ENCODE measurements around the gene A1BG. TPM values are rescaled to one million over a fixed set of nuclear protein-coding genes. Genes with fewer than 3 reads are reported as not detected.

A1BG gene
- polyA plus RNA-seq, 1 experiment = 15.5 TPM

DNA sequence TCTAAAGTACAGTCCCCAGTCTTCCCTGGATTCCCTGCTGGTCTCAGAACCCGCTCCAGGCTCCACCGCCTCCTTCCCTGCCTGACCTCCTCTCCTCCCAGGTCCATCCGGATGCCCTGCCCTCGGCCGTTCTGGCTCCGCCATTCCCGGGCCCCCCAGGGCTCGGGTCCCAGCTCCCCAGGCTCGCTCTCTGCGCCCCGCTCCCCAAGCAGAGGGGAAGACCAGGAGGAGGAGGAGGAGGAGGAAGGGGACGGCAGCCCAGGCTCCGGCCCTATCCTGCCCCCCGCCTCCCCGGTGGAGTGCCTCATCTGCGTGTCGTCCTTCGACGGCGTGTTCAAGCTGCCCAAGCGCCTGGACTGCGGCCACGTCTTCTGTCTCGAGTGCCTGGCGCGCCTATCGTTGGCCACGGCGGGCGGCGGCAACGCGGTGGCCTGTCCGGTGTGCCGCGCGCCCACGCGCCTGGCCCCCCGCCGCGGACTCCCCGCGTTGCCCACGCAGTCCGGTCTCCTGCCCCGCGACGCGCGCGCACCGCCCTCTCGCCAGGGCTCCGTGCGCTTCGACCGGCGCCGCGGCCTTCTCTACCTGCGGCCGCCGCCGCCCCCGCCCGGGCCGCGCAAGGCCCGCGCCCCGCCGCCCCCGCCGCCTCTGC is 42.8 kb upstream of the A1BG start:
- CTCF ChIA-PET = no interaction called here
- no peak for DNase-seq (ENCODE audit: low read depth)
- H3K36me3 ChIP-seq (ENCODE audit: control insufficient read depth, insufficient read depth, low read length) = peaks cover 17% of the 10 kb centered on the region
- TF ChIP-seq, protein P1, sequence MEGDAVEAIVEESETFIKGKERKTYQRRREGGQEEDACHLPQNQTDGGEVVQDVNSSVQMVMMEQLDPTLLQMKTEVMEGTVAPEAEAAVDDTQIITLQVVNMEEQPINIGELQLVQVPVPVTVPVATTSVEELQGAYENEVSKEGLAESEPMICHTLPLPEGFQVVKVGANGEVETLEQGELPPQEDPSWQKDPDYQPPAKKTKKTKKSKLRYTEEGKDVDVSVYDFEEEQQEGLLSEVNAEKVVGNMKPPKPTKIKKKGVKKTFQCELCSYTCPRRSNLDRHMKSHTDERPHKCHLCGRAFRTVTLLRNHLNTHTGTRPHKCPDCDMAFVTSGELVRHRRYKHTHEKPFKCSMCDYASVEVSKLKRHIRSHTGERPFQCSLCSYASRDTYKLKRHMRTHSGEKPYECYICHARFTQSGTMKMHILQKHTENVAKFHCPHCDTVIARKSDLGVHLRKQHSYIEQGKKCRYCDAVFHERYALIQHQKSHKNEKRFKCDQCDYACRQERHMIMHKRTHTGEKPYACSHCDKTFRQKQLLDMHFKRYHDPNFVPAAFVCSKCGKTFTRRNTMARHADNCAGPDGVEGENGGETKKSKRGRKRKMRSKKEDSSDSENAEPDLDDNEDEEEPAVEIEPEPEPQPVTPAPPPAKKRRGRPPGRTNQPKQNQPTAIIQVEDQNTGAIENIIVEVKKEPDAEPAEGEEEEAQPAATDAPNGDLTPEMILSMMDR (IDR thresholded peaks at IDR 0.05; ENCODE audit: insufficient read depth, low read depth, low read length) = no peak
- no peak overlapping the region for H3K4me3 ChIP-seq (ENCODE audit: low read depth, low read length)
- POLR2A ChIA-PET = no interaction called here
- no peaks in the 10 kb centered on the region for H3K27me3 ChIP-seq (ENCODE audit: control insufficient read depth, insufficient read depth, low read length)

DNA sequence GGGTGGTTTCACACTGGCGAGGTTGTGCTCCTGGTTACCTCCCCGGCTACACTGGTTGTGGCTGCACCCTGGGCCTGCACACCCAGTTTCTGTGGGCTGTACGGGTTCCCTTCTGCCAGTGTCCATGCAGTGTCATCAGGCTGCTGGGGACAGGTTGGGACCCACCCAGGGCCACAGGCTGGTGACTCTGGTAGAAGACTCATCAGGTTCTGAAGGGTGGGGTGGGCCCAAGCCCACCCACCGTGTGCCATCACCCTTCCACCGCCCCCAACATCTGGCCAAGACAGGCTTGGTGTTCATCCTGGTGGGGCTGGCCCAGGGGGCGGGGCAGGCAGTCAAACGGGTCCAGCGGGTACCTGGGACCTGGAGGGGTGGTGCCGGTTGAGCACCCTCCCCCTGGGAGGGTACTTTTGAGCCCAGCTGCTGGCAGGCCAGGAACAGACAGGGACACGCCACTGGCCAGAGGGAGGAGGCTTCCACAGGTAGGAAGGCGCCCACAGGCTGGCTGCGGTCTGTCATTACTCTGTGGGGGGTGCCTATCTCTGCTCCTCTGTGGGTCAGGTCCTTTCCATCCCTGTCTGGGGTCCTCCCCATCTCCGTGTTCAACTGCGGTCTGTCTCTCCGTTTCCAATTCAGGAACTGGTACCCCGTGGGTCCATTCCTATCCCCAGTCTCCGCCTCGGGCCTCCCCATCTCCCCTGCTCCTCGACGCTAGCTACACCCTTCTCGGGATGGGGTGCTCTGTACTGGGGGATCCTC is 42.1 kb upstream of the A1BG start, which contains the start of gene RNF225:
RNF225 (plus strand) TSS at position 437 of the 759 bp plus-strand sequence. CDS start 434 bp downstream, outside the sequence.
- Histone ChIP-seq H3K27me3 (ENCODE audit: control insufficient read depth, insufficient read depth, low read length) (no peaks in the 10 kb centered on the region), H3K36me3 (ENCODE audit: control insufficient read depth, insufficient read depth, low read length) (peaks cover 19% of the 10 kb centered on the region), H3K4me3 (ENCODE audit: low read depth, low read length) (no peak within 1 kb of the TSS)
- TF ChIP-seq, protein P1 (IDR thresholded peaks at IDR 0.05; ENCODE audit: insufficient read depth, low read depth, low read length) = no peak
- DNase-seq (ENCODE audit: low read depth) = no peak
- ChIA-PET POLR2A (no interaction called here), CTCF (no interaction called here)

DNA sequence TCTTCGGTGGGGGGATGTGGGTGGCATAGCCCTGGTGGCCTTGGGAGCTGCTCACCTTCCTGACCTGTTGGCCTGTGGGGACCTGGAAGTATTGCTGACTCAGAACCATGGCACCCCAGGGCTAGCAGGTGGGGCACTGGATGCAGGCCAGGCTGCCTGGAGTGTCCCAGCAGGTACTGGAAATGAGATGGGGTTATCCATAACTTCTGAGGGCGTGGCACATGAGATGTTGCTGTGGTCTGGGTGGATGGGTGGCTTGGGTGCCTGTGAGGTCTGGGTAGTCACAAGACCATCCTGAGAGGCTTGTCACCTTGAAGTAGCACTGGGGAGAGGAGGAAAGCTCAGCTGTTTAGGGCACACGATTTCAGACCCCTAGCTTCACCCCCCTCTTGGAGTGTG is 41.5 kb upstream of the A1BG start:
- CTCF ChIA-PET = no interaction called here
- POLR2A ChIA-PET = no interaction called here
- H3K36me3 ChIP-seq (ENCODE audit: control insufficient read depth, insufficient read depth, low read length) = peaks cover 19% of the 10 kb centered on the region

DNA sequence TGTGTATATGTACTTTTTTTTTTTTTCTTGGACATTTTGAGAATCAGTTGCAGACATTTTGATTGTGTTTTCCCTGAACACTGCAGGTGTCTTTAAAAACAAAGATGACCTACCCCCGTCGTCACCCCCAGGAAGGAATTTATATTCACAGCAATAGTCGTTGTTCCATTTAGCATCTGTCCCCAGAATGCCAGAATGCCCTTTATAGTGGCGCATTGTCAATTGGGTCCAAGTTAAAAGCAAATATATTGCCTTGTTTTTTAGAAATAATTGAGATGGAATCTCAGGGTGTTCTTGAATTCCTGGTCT is 40.4 kb upstream of the A1BG start:
- no peak for DNase-seq (ENCODE audit: low read depth)
- TF ChIP-seq, protein P1 (IDR thresholded peaks at IDR 0.05; ENCODE audit: insufficient read depth, low read depth, low read length) = no peak
- CTCF ChIA-PET = no interaction called here
- H3K27me3 ChIP-seq (ENCODE audit: control insufficient read depth, insufficient read depth, low read length) = no peaks in the 10 kb centered on the region
- POLR2A ChIA-PET = no interaction called here
- H3K36me3 ChIP-seq (ENCODE audit: control insufficient read depth, insufficient read depth, low read length) = peaks cover 21% of the 10 kb centered on the region
- no peak overlapping the region for H3K4me3 ChIP-seq (ENCODE audit: low read depth, low read length)

More for the DNA sequence above, 41.5 kb upstream of the A1BG start:
- Histone ChIP-seq H3K27me3 (ENCODE audit: control insufficient read depth, insufficient read depth, low read length) (no peaks in the 10 kb centered on the region), H3K4me3 (ENCODE audit: low read depth, low read length) (no peak overlapping the region)
- DNase-seq (ENCODE audit: low read depth) = no peak
- TF ChIP-seq, protein P1 (IDR thresholded peaks at IDR 0.05; ENCODE audit: insufficient read depth, low read depth, low read length) = no peak

DNA sequence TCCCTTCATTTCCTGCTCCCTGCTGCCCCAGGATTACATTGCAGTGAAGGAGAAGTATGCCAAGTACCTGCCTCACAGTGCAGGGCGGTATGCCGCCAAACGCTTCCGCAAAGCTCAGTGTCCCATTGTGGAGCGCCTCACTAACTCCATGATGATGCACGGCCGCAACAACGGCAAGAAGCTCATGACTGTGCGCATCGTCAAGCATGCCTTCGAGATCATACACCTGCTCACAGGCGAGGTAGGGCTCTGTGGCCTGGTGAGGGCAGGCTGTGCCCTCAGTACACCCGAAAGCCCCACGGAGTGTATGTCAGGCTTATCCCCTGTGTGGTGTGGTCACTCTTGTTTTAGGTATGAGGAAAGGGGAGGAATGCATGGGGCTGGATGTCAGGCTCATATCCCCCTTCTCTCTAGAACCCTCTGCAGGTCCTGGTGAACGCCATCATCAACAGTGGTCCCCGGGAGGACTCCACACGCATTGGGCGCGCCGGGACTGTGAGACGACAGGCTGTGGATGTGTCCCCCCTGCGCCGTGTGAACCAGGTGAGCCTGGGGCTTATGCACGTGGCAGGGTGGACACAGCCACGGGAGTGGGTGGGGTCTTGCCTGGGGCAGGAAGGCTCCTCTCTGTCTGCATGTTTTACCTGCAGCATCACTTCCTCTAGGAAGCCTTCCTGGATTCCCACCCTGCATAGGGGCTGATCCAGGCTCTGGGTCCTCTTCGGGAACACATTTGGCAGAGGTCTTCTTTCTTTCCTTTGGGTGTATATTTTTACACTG is 39.8 kb upstream of the A1BG start:
- Histone ChIP-seq H3K27me3 (ENCODE audit: control insufficient read depth, insufficient read depth, low read length) (no peaks in the 10 kb centered on the region), H3K36me3 (ENCODE audit: control insufficient read depth, insufficient read depth, low read length) (peaks cover 21% of the 10 kb centered on the region), H3K4me3 (ENCODE audit: low read depth, low read length) (no peak overlapping the region)
- POLR2A ChIA-PET = no interaction called here
- TF ChIP-seq, protein P1 (IDR thresholded peaks at IDR 0.05; ENCODE audit: insufficient read depth, low read depth, low read length) = no peak
- CTCF ChIA-PET = no interaction called here
- no peak for DNase-seq (ENCODE audit: low read depth)
